Measurements from ENCODE around the gene ADAMTSL3.
"Not testable (repeated sequence)": the region's sequence is repeated elsewhere in the genome, so short reads cannot be mapped to it uniquely, and the experiment has no call there.

Gene ADAMTSL3

GRCh38 chr15:83993591-83993990 is 339.7 kb downstream of the ADAMTSL3 start:
- no peak for DNase-seq

- DNase-seq, result no peak
Measured at GRCh38 chr15:83998486-83998885, 344.6 kb downstream of the ADAMTSL3 start.

DNA sequence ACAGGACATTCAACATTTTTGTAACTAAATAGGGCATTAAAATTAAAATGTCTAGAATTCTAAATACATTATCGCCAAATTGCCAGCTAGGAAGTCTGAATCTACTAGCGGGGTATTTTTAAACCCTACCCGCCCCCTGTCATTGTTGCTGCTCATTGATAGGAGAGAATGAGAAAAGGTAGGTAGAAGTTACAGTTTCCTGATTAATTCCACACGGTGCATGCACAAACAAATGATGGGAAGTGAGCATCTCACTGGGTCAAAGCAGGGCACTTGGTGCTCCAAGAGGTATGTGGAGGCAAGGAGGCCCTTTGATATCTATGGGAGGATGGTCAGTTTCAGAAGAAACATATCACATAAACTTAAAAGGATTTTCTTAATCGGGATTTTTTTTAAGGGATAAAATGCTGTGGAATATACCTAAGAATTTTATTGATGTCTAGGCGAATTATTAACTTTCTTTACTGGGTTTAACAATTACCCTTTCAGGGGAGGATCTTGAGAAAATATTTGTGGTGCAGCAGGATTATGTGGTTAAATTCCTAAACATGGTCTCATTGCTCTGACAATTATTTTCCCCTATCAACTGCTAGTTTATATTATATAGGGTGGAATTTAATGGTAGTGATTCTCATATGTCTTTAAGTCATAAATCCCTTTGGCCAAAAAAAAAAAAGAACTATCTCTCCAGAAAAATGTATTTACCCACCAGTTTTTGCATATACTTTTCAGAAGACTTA is 345.6 kb downstream of the ADAMTSL3 start:
- DNase-seq, result no peak

- no peak for DNase-seq
Measured at GRCh38 chr15:84001037-84001436, 347.1 kb downstream of the ADAMTSL3 start.

DNA sequence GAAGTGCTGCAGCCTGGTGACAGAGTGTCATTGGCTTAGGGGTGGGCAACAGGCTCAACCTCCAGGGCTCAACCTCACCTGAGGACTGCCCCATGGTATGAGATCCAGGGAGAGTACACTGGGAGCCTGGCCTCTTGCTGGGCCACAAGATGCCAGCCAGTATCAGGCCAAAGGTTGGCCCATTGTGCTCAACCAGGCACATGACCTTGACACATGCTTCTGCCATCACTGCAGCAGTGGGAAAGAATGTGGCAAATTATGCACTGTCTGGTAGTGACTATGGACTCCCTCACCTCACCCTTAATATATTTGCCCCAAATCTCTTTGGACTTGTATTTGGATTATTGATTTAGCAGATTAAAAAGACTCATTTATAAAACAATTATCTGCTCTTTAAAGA is 347.7 kb downstream of the ADAMTSL3 start:
- no peak for DNase-seq

DNA sequence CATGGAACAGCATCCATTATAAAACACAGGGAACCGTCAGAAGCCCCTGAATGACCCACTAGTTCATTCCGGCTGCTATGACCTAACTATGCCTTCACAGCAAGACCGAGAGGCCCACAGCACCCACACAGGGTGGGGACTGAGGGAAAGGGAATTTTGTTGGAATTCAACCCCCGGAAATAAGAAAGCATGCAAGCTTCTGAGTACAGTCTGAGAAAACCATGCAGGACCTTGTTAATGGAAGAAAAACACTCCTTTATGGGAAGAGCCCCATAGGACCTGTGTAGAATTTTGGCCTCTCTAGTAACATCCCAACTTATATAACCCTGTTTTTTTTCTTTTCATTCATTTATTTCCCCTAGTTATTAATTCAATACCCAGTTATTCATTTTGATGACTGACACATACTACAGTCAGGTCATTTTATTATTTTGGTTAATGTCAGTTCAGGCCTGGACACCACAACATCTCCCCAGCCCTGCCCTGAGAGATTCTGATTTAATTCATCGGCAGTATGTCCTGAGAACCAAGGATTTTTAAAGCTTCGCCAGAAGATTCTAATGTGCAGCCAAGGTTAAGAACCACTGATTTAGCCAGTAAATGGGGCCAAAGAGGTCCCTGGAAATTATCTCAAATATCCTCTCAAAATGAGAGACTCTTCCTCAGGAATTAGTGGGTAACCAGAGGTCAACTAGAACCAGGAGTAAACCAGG is 350.0 kb downstream of the ADAMTSL3 start:
- DNase-seq, result no peak

DNA sequence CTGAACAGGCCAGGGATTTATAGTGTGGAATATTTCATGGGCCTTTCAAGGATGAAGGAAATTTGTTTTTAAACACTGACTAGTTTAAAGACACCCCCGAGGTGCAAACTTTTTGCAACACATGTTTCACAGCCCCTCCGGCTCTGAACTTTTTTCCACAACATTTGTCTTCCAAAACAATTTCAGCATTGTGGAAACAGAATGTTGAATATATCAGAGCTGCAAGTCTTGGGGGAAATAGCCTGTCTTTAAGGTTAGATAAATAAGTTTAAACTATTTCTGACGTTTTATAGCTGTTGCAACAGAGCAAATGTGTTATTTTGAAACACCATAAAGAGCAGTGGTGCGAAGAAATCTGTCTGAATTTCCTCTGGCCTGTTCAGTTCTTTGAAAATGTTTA is 352.5 kb downstream of the ADAMTSL3 start:
- DNase-seq, result no peak

- no peak for DNase-seq
Measured at GRCh38 chr15:84009616-84010015, 355.7 kb downstream of the ADAMTSL3 start.

GRCh38 chr15:84010246-84010645 is 356.3 kb downstream of the ADAMTSL3 start:
- no peak for DNase-seq

DNA sequence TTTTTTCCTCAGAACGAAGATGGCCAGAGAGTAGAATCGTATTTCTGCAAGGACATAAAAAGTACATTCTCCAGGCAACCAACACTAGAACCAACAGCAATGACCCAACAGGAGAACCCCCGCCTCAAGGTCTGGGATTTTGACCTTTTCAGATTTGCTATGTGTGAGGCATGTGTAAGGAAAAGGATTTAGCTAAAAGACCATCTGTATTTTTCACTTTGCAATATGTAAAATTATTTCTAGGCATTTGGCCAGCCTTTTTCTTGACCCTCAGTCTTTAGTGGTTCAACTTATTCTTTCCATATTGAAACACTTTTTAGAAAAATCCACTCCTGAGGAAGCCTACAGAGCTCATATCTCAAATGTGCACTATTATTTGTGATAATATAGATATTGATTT is 362.4 kb downstream of the ADAMTSL3 start:
- DNase-seq, result no peak

GRCh38 chr15:84022516-84022915 is 368.6 kb downstream of the ADAMTSL3 start:
- no peak for DNase-seq

DNA sequence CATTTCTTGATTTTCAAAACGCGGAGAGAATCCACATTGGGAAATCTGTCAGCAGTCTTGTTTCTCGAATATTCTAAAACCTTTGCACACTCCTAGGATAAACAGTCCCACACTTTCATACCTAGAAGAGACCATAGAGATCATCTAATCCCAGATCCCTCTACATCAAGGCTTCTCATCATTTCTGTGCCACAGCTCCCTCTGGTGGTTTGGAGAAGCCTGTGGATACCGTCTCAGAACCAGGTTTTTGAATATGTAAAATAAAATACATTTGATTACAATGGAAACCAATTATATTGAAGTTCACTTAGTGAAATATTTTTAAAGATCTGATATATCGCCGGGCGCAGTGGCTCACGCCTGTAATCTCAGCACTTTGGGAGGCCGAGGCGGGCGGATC is 369.7 kb downstream of the ADAMTSL3 start:
- no peak for DNase-seq

DNA sequence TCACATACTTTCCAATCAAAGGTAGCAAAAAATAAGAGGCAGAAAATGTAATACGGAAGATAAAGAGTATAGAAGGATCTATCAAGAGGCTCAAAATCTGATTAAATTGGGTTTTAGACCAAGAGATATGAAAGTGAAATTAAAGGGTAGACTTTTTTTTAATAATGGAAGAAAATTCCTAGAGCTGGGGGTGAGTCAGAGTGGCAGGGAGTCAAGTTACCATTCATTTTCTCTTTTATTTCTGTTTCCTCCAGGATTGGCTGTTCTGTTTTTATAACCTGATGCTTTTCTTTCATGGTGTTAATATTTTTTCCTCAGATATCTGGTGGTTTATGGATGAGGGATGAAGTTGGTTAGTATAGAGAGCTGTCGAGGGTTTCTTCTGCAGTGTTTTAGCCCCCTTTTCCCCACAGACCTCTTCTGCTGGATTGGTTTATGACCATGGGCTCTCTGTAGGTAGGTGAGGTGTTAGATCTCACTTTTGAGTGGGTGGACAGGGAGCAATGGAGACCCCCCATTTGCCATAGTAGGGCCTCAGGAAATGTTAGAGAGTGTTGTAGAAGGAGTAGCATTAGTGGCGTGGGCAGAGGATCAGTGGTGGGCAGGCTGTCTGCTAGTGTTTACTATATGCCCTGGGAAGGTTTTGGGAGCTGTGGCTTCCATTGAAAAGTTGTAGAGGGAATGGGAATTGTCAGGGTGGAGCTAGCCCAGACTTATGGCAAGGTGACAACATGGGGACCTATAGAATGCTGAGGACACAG is 380.1 kb downstream of the ADAMTSL3 start:
- no peak for DNase-seq

GRCh38 chr15:84034578-84035398 is 380.9 kb downstream of the ADAMTSL3 start:
- DNase-seq, result no peak

DNA sequence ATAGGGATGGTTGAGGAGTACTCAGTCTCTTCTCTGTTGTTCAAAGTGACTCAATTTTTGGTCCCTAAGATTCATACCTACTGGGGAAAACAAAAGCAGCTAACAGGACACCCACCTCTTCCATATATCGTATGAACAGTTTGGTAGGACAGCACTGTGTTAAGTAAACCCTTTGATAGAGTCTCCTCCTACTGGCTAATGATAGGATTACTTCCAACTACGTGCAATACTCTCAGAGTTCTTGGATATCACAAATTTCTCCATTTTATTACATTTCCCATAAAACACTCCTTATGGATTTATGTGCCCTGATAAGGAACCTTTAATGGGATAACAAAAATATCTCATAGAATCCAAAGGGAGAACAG is 381.5 kb downstream of the ADAMTSL3 start:
- no peak for DNase-seq

GRCh38 chr15:84037301-84037700 is 383.4 kb downstream of the ADAMTSL3 start:
- no peak for DNase-seq

DNA sequence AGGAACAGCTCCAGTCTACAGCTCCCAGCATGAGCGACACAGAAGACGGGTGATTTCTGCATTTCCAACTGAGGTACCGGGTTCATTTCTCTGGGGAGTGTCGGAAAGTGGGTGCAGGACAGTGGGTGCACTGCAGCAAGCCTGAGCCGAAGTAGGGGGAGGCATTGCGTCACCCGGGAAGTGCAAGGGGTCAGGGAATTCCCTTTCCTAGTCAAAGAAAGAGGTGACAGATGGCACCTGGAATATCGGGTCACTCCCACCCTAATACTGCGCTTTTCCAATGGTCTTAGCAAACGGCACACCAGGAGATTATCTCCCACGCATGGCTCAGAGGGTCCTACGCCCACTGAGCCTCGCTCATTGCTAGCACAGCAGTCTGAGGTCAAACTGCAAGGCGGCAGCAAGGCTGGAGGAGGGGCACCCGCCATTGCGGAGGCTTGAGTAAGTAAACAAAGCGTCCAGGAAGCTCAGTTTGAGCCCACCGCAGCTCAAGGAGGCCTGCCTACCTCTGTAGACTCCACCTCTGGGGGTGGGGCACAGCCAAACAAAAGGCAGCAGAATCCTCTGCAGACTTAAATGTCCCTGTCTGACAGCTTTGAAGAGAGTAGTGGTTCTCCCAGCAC is 388.6 kb downstream of the ADAMTSL3 start:
- DNase-seq, result not testable (repeated sequence)

GRCh38 chr15:84046064-84046637 is 392.2 kb downstream of the ADAMTSL3 start:
- DNase-seq, result no peak

- DNase-seq, result not testable (repeated sequence)
Measured at GRCh38 chr15:84049480-84049879, 395.6 kb downstream of the ADAMTSL3 start.

DNA sequence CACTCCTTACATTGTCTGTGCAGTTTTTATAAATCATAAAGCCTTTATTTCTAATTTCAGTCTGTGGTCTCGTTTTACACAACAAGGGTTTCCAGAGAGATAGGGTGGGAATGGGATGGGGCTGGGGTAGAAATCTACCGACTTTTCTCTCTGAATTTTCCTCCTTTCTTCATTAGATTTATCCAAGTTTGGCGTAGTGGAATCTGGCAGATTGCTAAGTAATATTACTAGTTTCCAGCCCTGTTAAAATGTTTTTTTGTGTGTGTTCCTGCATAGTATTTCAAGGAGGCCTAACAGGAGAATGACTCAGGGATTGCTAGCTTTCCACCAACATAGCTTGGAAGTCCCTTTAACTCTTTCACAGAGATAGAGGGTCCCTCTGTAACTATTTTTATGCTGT is 396.2 kb downstream of the ADAMTSL3 start:
- no peak for DNase-seq

GRCh38 chr15:84051146-84051545 is 397.2 kb downstream of the ADAMTSL3 start:
- DNase-seq, result not testable (repeated sequence)

DNA sequence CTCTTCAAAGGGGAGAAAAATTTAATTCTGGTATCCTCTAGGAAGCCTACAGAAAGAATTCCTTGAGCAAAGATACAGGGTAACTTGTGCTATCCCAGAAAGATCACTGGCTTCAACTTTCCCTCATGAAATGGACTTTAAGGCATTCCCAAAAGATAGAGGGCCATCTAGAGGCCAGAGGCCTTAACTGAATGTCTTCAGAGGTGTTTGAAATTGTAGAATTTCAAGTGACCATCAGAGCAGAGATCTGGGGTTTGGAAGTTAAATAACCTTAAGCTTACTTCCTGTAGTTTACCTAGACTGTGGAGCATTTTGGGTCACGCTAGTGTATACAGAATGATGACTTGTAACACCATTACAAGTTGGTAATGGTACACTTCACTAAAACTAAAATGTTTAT is 400.6 kb downstream of the ADAMTSL3 start:
- not testable (repeated sequence) for DNase-seq

Measured in CD4-positive, alpha-beta T cell treated with Interleukin-4 for 1 hour (primary cell).